Measurements from ENCODE around the gene NUMBL.

DNA sequence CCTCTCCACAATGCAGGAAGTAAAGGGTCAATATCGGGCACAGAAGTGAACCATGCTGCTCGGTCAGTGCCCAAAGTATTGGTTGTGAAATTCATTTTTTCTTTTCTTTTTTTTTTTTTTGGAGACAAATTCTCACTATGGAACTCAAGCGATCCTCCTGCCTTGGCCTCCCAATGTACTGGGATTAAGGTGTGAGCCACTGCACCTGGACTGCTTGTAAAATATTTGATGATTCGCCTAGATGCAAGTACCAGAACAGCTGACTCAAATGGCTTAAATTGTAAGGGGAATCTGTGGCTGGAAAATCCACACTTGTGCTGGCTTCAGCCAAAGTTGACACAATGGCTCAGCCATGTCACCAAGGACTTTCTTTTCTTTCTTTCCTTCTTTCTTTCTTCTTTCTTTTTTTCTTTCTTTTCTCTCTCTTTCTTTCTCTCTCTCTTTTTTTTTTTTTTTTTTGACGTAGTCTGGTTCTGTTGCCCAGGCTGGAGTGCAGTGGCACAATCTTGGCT lies 43.7 kb downstream of the NUMBL start:
- no peak for TF ChIP-seq CTCF (IDR thresholded peaks at IDR 0.05)
- TF ChIP-seq POLR2A (IDR thresholded peaks at IDR 0.05), result no peak

All from body of pancreas (tissue), 4 donors.